Measurements from ENCODE around the gene SCTR.

Gene SCTR

GRCh38 chr2:119463990-119464389, 60.3 kb downstream of the SCTR start:
- no peak overlapping the region for H3K4me3 ChIP-seq (replicated peaks; ENCODE audit: low read depth, low read length)
- H3K27me3 ChIP-seq (replicated peaks; ENCODE audit: control insufficient read depth, insufficient read depth, low read length): no peaks in the 10 kb centered on the region
- no peaks in the 10 kb centered on the region for H3K36me3 ChIP-seq (ENCODE audit: control insufficient read depth, insufficient read depth, low read length)
- no peak for TF ChIP-seq CTCF (IDR thresholded peaks at IDR 0.05; ENCODE audit: insufficient read depth, low read length, poor library complexity, severe bottlenecking)
- DNase-seq (ENCODE audit: extremely low read depth, insufficient read length): no peak

- no peak for DNase-seq (ENCODE audit: extremely low read depth, insufficient read length)
- H3K36me3 ChIP-seq (ENCODE audit: control insufficient read depth, insufficient read depth, low read length): no peaks in the 10 kb centered on the region
- no peak overlapping the region for H3K4me3 ChIP-seq (replicated peaks; ENCODE audit: low read depth, low read length)
These were observed 61.1 kb downstream of the SCTR start for GRCh38 chr2:119463136-119463535.

GRCh38 chr2:119462574-119462973, 61.7 kb downstream of the SCTR start:
- H3K36me3 ChIP-seq (ENCODE audit: control insufficient read depth, insufficient read depth, low read length): no peaks in the 10 kb centered on the region
- no peak for TF ChIP-seq CTCF (IDR thresholded peaks at IDR 0.05; ENCODE audit: insufficient read depth, low read length, poor library complexity, severe bottlenecking)

More at GRCh38 chr2:119463136-119463535, 61.1 kb downstream of the SCTR start:
- TF ChIP-seq CTCF (IDR thresholded peaks at IDR 0.05; ENCODE audit: insufficient read depth, low read length, poor library complexity, severe bottlenecking): no peak
- no peaks in the 10 kb centered on the region for H3K27me3 ChIP-seq (replicated peaks; ENCODE audit: control insufficient read depth, insufficient read depth, low read length)

GRCh38 chr2:119461811-119462210, 62.5 kb downstream of the SCTR start:
- H3K27me3 ChIP-seq (replicated peaks; ENCODE audit: control insufficient read depth, insufficient read depth, low read length): no peaks in the 10 kb centered on the region
- no peak overlapping the region for H3K4me3 ChIP-seq (replicated peaks; ENCODE audit: low read depth, low read length)
- no peaks in the 10 kb centered on the region for H3K36me3 ChIP-seq (ENCODE audit: control insufficient read depth, insufficient read depth, low read length)
- no peak for DNase-seq (ENCODE audit: extremely low read depth, insufficient read length)
- TF ChIP-seq CTCF (IDR thresholded peaks at IDR 0.05; ENCODE audit: insufficient read depth, low read length, poor library complexity, severe bottlenecking): no peak

More at GRCh38 chr2:119462574-119462973, 61.7 kb downstream of the SCTR start:
- DNase-seq (ENCODE audit: extremely low read depth, insufficient read length): no peak
- Histone ChIP-seq H3K4me3 (replicated peaks; ENCODE audit: low read depth, low read length) (no peak overlapping the region), H3K27me3 (replicated peaks; ENCODE audit: control insufficient read depth, insufficient read depth, low read length) (no peaks in the 10 kb centered on the region)

- H3K27me3 ChIP-seq (replicated peaks; ENCODE audit: control insufficient read depth, insufficient read depth, low read length): no peaks in the 10 kb centered on the region
- no peak for TF ChIP-seq CTCF (IDR thresholded peaks at IDR 0.05; ENCODE audit: insufficient read depth, low read length, poor library complexity, severe bottlenecking)
- no peaks in the 10 kb centered on the region for H3K36me3 ChIP-seq (ENCODE audit: control insufficient read depth, insufficient read depth, low read length)
- no peak overlapping the region for H3K4me3 ChIP-seq (replicated peaks; ENCODE audit: low read depth, low read length)
- DNase-seq (ENCODE audit: extremely low read depth, insufficient read length): no peak
These were observed 64.2 kb downstream of the SCTR start for GRCh38 chr2:119460076-119460475.

- TF ChIP-seq CTCF (IDR thresholded peaks at IDR 0.05; ENCODE audit: insufficient read depth, low read length, poor library complexity, severe bottlenecking): no peak
- DNase-seq (ENCODE audit: extremely low read depth, insufficient read length): no peak
- Histone ChIP-seq H3K4me3 (replicated peaks; ENCODE audit: low read depth, low read length) (no peak overlapping the region), H3K36me3 (ENCODE audit: control insufficient read depth, insufficient read depth, low read length) (no peaks in the 10 kb centered on the region), H3K27me3 (replicated peaks; ENCODE audit: control insufficient read depth, insufficient read depth, low read length) (peaks cover 3% of the 10 kb centered on the region; the same call in 1 of the 2 replicates)
These were observed 69.1 kb downstream of the SCTR start for GRCh38 chr2:119455066-119455718.
